Neural crest cell (in vitro differentiated cells): ENCODE measurements around the gene DSCAM. TPM values are rescaled to one million over a fixed set of nuclear protein-coding genes. Genes with fewer than 3 reads are reported as not detected.

ENCODE experiments used
- DNase-seq: peaks from one replicate; pipeline ENCODE4 v3.0.0; 2021; ENCODE audit warnings: low read depth, mixed read lengths, low spot score
- H3K27ac Mint-ChIP-seq: one replicate; pipeline ENCODE4 v1.8.0; 2021; ENCODE audit warnings: mild to moderate bottlenecking, mixed read lengths; ENCODE audit not compliant: unreplicated experiment
- H3K27me3 Mint-ChIP-seq: 2 replicates; pipeline ENCODE4 v1.8.0; 2021; ENCODE audit warnings: low read depth, mild to moderate bottlenecking, mixed read lengths
- H3K36me3 Mint-ChIP-seq: 2 replicates; pipeline ENCODE4 v1.8.0; 2021; ENCODE audit warnings: low read depth, mild to moderate bottlenecking, mixed read lengths
- H3K4me1 Mint-ChIP-seq: 2 replicates; pipeline ENCODE4 v1.8.0; 2021; ENCODE audit warnings: mixed read lengths
- H3K4me3 Mint-ChIP-seq: one replicate; pipeline ENCODE4 v1.8.0; 2021; ENCODE audit warnings: mild to moderate bottlenecking, mixed read lengths
- H3K9me3 Mint-ChIP-seq: 2 replicates; pipeline ENCODE4 v1.8.0; 2021; ENCODE audit warnings: mixed read lengths
- total RNA-seq: library from RNA; stranded (reverse); gene quantifications from 2 replicates; pipeline ENCODE4 v1.2.1, GENCODE V29; 2021
- TF ChIP-seq, protein P1 (sequence below): fragments of 200-600 bp; sonication (generic); conservative IDR thresholded peaks from 2 replicates; pipeline ENCODE4 v1.5.0; 2021; ENCODE audit warnings: antibody characterized with exemption, mild to moderate bottlenecking

The DSCAM gene
- total RNA-seq, 1 donor from 2014 or later = 0.19 TPM

DNA sequence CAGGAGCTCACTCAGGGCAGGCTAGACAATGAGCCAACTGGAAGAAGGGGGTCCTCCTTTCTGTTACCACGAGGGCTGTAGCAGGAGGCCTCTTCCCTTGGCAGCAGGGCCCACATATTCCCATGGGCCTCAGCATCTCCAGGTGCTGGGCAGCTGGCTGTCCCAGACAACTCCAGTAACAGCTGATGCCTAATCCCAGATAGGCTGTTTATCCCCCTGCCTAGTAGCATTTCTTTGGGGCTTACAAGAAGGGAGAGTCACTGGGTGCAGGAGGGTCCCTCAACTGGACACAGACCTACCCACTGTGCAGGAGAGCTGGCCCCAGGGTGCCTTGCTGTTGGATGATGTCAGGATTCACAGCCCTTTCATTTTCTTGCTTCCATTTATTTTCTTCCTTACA, 278.2 kb downstream of the DSCAM start:
- H3K27ac Mint-ChIP-seq = no peak overlapping the region
- peaks cover 12% of the 10 kb centered on the region for H3K4me1 Mint-ChIP-seq
- H3K27me3 Mint-ChIP-seq = no peaks in the 10 kb centered on the region
- H3K9me3 Mint-ChIP-seq = peaks cover 2% of the 10 kb centered on the region
- peaks cover 2% of the 10 kb centered on the region for H3K36me3 Mint-ChIP-seq
- no peak for DNase-seq
- H3K4me3 Mint-ChIP-seq = no peak overlapping the region
- TF ChIP-seq, protein P1, sequence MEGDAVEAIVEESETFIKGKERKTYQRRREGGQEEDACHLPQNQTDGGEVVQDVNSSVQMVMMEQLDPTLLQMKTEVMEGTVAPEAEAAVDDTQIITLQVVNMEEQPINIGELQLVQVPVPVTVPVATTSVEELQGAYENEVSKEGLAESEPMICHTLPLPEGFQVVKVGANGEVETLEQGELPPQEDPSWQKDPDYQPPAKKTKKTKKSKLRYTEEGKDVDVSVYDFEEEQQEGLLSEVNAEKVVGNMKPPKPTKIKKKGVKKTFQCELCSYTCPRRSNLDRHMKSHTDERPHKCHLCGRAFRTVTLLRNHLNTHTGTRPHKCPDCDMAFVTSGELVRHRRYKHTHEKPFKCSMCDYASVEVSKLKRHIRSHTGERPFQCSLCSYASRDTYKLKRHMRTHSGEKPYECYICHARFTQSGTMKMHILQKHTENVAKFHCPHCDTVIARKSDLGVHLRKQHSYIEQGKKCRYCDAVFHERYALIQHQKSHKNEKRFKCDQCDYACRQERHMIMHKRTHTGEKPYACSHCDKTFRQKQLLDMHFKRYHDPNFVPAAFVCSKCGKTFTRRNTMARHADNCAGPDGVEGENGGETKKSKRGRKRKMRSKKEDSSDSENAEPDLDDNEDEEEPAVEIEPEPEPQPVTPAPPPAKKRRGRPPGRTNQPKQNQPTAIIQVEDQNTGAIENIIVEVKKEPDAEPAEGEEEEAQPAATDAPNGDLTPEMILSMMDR = no peak

- H3K36me3 Mint-ChIP-seq = peaks cover 2% of the 10 kb centered on the region
- H3K27ac Mint-ChIP-seq = no peak overlapping the region
- DNase-seq = no peak
- no peak overlapping the region for H3K4me3 Mint-ChIP-seq
- TF ChIP-seq, protein P1 = no peak
- H3K4me1 Mint-ChIP-seq = peaks cover 12% of the 10 kb centered on the region
- H3K9me3 Mint-ChIP-seq = peaks cover 2% of the 10 kb centered on the region
- no peaks in the 10 kb centered on the region for H3K27me3 Mint-ChIP-seq
Observed at GRCh38 chr21:40567501-40567900, 279.5 kb downstream of the DSCAM start.

DNA sequence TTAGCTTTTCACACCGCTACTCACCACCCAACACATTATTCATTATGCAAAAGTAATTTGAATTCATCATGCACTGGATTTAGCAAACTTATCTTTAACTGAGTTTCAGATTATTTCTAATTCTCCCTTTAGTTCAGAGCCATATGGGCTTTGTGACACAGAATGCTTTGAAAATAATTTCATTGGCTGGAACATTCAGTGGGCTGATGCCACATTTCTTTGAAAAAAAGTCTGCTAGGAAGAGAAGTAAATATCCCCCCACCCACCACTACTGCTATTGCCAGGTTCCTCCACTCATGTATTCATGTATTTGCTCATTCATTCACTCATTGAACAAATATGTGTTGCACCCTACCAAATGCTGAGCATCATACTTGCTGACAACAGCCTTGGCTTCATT, 280.5 kb downstream of the DSCAM start:
- peaks cover 2% of the 10 kb centered on the region for H3K9me3 Mint-ChIP-seq
- no peaks in the 10 kb centered on the region for H3K27me3 Mint-ChIP-seq

GRCh38 chr21:40564318-40564717, 282.6 kb downstream of the DSCAM start:
- H3K27me3 Mint-ChIP-seq = no peaks in the 10 kb centered on the region
- H3K27ac Mint-ChIP-seq = no peak overlapping the region
- no peaks in the 10 kb centered on the region for H3K9me3 Mint-ChIP-seq
- DNase-seq = no peak
- no peaks in the 10 kb centered on the region for H3K36me3 Mint-ChIP-seq
- TF ChIP-seq, protein P1 = no peak
- H3K4me3 Mint-ChIP-seq = no peak overlapping the region
- peaks cover 12% of the 10 kb centered on the region for H3K4me1 Mint-ChIP-seq

More for the DNA sequence above, 280.5 kb downstream of the DSCAM start:
- H3K4me1 Mint-ChIP-seq = peaks cover 12% of the 10 kb centered on the region
- DNase-seq = no peak
- TF ChIP-seq, protein P1 = no peak
- no peak overlapping the region for H3K27ac Mint-ChIP-seq
- no peak overlapping the region for H3K4me3 Mint-ChIP-seq
- H3K36me3 Mint-ChIP-seq = peaks cover 2% of the 10 kb centered on the region

- Mint-ChIP-seq H3K36me3 (no peaks in the 10 kb centered on the region), H3K4me3 (no peak overlapping the region), H3K4me1 (peaks cover 12% of the 10 kb centered on the region), H3K9me3 (no peaks in the 10 kb centered on the region), H3K27ac (no peak overlapping the region), H3K27me3 (no peaks in the 10 kb centered on the region)
- DNase-seq = no peak
- TF ChIP-seq, protein P1 = no peak
Observed at GRCh38 chr21:40563900-40564299, 283.1 kb downstream of the DSCAM start.
